Jurkat, Clone E6-1 (cell line): ENCODE data around the gene MUC2. TPM values are rescaled to one million over a fixed set of nuclear protein-coding genes. Genes with fewer than 3 reads are reported as not detected.

Source experiments
- DNase-seq: peaks from one replicate; pipeline ENCODE4 v3.0.0-alpha.2; 2011; ENCODE audit warnings: low read depth, low spot score
- H3K4me3 ChIP-seq: 2 replicates; pipeline ENCODE4 v1.5.1; 2011; ENCODE audit warnings: mild to moderate bottlenecking, low read length, control low read depth, moderate library complexity
- polyA plus RNA-seq: library from polyadenylated mRNA; unstranded; fragments of >200 nt; gene quantifications from one replicate; pipeline ENCODE4 v1.2.1, GENCODE V29; 2012; ENCODE audit warnings: missing spikeins; ENCODE audit not compliant: insufficient read length, insufficient read depth

Gene MUC2
- not detected for polyA plus RNA-seq

DNA sequence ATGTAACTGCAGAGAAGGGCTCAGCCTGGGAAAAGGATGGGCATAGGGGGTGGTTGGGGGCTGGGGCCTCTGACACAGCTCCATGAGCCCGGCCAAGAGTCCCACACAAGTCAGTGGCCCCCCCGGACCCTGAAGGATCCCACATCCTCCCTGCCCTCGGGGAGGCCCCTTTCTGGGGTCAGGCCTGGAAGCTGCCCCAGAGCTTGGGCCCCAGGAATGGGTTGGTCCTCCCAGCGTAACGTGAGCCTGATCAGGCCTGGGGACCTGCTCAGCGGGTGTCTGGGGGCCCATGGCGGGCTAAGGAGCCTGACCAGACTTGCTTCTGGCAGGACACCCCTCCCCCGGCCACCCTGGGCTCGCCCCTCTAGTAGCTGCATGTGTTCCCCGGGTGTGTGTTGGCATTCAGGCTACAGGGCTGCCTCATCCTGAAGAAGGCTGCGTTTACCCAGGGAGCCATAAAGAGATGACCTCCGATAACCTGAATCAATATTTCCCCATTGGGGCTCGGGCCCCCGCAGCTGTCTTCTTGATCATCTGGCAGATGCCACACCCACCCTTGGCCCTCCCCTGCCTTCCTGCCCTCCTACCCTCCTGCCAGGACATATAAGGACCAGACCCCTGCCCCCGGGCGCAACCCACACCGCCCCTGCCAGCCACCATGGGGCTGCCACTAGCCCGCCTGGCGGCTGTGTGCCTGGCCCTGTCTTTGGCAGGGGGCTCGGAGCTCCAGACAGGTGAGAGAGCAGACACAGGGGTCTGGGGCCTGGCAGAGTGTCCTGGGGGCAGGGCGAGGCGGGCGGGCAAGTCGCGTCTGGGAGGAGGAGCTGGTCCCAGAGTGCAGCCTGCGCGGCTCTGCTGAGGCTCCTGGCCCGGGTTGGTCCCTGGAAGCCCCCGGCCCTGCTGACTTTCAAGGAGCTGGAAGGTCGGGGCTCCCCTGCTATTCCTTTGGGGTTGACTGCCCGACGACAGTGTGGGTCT lies at the start of gene MUC2:
TSS of gene MUC2 (plus strand) at position 631 of the 978 bp plus-strand sequence.
- DNase-seq, result no peak
- no peak within 1 kb of the TSS for H3K4me3 ChIP-seq

DNA sequence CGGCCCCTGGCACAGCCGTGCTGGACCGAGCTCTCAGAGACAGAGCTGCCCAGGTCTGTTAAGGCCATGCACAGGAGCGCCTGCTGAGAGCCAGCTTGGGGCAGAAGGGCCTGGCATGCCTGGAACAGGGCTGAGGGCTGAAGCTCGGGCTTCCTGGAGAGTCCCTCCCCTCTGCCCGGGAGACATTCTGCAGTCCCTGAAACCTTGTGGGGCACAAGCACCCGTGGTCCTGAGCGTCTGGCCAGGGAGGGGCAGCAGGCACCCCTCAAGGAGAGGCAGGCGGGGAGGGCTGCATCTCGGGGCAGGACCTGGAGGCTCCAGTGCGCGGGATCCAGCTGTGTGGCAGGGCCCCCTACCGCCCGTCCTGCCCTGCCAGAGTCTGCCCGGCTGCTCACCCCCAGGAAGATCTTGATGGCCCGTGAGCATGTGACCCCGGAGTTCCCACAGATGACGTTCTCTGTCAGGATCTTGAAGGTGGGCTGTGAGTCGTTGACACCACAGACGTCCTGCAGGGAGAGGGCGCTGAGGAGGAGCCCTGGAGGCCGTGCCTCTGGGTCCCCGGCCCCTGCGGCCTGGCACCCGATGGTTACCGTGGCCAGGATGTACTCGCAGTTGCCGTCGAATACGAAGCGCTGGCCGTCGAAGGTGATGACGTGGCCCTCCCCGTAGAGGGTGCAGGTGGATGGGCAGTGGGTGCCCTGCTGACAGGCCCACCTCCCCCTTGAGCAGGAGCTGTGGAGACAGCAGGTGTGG lies 49.1 kb upstream of the MUC2 start:
- no peak for DNase-seq
- H3K4me3 ChIP-seq, result no peak overlapping the region

DNA sequence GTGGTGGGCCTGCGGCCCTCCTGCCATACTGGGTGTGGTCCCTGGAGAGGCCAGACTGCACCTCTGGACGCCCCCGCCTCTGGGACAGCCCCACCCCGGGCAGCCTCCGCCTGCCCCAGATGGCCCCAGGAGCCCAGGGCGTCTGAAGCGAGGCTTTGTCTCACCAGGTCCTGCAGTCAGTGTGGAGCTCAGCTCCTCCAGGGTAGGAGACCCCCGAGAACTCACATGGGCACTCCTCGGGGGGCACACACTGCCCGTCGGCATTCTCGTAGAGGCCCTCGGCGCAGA lies 48.6 kb upstream of the MUC2 start:
- DNase-seq, result no peak
- H3K4me3 ChIP-seq, result no peak overlapping the region

DNA sequence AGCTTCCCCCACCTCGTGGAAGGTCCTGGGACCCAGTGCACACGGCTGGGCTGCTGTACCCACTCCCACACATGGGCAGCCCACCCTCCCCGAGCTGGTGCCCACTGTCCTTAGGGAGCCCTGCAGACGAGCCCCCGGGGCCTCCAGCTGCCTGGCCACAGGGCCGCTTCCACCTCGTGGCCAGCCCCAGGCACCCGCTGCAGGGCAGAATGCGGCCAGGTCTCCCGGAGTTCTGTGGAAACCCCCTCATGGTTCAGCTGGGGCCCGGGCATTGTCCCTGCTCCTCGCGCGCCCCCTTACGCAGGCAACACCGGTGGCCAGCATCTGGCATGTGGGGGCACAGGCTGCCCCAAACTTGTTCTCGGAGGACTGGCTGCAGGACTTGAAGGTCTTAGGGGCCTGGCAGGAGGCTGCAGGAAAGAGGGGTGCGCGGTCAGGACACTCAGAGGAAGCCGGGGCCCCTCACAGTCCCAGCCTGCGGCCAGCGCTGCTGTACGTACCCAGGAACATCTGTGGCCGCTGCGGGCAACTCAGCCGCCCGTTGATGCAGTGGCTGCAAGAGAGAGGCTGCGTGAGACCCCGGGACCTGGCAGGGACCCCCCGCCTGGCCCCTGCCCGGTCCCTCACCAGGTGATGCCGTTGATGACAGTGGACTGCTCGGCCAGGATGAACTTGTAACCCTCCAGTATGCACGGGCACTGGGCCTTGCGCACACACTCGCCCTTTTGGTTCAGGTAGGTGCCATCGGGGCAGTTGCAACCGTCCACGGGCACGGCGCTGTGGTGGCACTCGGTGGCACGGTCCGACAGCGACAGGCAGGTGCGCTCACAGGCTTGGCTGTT lies 47.8 kb upstream of the MUC2 start:
- DNase-seq, result no peak
- H3K4me3 ChIP-seq, result no peak overlapping the region

DNA sequence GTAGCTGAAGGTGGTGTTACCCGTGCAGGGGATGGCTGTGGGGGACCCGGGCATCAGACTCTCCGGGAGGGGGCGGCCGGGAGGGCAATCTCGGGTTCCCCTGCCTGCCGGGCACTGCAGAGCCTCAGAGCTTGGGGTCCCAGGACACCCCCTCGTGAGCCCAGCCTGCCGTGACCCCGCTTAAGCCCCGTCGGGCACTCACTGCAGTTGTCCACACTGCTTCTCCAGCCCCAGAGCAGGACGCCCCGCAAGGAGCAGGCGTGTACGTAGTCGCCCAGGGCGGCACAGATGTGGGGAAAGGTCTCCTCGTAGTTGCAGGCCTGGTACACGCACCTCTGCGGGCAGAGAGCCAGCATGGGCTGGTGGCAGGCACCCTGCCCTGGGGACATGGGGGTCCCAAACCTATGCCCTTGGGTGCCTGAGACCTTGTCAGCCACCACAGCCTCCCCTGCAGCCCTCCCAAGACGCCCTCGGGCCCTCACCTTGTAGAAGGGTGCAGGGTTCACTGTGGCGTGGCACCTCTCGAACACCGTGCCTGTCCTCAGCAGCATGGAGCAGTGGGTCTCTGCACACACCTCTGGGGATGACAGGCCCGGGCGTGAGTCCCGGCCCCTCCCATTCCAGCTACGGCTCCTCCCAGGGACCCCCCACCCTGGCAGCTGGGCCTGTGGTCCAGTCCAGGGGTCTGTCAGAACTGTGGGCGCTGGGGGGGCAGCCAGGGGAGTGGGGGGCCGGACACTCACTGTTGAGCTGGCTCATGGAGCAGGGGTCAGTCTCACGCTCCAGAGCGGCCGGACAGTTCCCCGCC lies 47.0 kb upstream of the MUC2 start:
- no peak for DNase-seq
- H3K4me3 ChIP-seq, result no peak overlapping the region

DNA sequence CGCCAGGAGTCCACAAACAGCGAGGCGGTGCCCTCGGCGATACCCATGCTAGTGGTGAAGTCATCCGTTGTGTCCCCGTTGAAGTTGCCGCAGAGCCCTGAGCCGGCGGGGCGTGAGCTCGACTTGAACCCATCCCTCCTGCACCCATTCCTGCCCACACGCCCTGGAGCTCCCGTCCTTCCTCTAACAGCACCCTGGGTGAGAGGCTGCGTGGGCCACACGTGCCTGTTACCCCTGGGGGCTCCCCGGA lies 46.5 kb upstream of the MUC2 start:
- no peak overlapping the region for H3K4me3 ChIP-seq
- no peak for DNase-seq

DNA sequence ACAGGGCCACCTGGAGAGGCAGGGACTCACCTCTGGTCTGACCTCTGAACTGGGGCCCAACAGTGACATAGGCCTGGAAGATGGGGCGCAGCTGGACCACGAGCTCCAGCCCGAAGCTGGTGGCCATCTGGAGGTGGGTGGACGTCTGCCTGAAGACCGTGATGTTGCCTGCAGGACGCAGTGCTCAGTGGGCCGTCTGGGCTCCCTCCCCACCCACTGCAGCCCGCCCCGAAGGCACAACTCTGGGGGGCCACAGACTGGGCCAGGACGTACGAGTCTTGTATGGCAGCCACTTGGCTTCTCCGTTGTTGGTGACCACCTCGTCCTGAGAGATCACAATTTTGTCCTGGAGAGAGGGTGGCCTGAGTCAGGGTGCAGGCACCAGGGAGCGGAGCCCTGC lies 46.1 kb upstream of the MUC2 start:
- no peak for DNase-seq
- no peak overlapping the region for H3K4me3 ChIP-seq

DNA sequence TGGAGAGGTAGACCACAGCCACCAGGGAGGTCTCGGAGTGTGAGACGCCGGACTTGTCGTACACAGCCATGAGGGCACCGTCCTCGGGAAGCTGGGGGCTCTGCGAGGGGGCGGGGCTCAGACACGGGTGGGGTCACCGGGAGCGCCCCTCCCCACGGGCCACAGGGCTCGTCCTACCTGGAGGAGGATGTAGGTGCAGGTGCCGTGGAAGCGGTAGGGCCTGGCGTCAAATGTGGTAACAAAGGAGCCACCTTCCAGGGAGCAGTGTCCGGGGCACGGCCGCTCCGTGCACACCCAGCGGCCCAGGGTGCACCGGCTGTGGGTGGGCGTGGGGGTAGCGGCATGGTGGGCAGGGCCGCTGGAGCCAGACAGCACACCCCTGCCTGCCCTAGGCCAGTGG lies 45.6 kb upstream of the MUC2 start:
- H3K4me3 ChIP-seq, result no peak overlapping the region
- DNase-seq, result no peak

DNA sequence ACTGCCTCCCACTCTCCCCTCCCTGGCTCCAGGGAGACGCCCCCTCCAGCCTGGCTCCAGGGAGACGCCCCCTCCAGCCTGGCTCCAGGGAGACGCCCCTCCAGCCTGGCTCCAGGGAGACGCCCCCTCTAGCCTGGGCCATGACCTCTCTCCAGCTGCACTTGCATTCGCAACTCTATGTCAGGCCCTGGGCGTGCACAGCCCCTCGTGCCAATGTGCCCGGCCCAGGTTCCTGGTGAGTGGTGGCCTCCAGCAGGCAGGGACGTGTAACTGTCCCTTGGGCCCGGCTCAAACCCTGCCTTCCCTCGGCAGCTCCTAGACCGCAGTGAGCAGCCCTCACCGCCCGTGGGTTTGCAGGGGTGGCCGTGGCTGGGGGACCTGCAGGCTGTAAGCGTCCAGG lies 45.0 kb upstream of the MUC2 start:
- DNase-seq, result no peak
- no peak overlapping the region for H3K4me3 ChIP-seq

DNA sequence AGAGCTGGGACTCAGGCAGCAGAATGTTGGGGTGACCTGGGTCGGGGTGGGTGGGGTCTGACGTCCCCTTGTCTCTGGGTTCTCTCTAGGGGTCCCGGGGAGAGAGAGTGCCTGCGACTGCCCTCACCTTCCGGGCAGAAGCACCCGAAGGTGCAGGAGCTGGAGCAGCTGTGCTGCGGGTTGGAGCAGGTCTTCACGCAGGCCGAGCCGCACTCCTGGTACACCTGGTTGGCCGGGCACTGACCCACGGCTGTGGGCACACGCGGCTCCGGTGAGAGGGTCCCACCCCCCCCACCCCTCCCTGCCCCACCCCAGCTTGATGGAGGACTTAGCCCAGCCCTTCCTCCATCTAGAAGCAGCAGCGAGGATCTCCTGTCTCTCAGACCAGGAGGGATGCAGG lies 44.6 kb upstream of the MUC2 start:
- no peak for DNase-seq

DNA sequence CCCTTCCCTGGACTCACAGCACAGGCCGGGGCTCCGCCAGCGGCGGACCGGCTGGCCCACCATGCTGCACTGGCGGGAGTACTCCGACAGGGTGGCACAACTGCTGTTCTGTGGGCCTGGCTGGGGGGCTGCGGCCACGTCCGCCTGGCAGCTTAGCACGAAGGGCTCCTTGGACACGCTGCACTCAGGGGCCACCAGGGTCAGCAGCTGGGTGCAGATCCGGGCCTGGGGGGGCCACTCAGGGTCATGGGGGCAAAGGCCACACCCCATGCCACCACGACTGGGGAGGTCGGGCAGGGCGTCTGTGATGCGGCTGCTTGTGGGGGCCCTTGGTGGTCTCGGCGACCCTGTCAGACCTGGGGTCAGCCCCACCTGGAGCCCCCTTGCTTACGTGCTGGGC lies 44.1 kb upstream of the MUC2 start:
- DNase-seq, result no peak

More for the DNA sequence above, 44.6 kb upstream of the MUC2 start:
- no peak overlapping the region for H3K4me3 ChIP-seq

DNA sequence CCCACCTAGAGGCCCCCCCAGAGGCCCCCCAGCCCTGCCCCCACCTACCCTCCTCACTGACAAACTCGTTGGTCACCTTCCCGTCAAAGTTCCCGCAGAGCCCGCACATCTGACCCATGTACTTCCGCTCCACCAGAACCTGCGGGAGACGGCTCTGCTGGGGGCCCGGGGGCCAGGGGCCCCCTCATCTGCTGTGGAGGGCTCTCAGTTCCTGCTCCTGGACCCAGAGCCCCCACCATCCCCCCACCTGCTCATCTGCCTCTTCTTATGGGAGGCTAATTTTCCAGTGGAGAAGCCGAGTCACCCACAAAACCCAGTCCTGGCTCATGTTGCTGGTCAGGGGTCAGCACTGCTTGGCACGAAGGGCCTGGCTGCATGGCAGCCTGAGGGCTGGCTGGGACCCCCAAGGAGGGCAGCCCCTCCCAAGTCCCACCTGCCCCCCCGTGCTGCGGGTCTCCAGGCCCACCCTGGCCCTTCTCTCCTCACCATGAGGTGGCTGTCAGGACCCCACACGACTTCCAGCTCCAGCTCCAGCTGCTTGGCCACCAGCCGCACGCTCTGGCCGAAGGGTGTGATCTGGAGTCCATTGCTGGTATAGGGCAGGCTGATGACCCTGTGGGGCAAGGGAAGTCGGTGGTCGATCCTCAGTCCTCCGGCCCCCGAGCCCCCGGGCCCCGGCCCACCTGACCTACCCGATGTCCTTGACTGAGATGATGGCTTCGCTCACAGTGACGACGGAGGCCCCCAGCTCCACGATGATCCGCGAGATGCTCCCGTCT lies 43.4 kb upstream of the MUC2 start:
- no peak overlapping the region for H3K4me3 ChIP-seq
- DNase-seq, result no peak

More for the DNA sequence above, 44.1 kb upstream of the MUC2 start:
- H3K4me3 ChIP-seq, result no peak overlapping the region

DNA sequence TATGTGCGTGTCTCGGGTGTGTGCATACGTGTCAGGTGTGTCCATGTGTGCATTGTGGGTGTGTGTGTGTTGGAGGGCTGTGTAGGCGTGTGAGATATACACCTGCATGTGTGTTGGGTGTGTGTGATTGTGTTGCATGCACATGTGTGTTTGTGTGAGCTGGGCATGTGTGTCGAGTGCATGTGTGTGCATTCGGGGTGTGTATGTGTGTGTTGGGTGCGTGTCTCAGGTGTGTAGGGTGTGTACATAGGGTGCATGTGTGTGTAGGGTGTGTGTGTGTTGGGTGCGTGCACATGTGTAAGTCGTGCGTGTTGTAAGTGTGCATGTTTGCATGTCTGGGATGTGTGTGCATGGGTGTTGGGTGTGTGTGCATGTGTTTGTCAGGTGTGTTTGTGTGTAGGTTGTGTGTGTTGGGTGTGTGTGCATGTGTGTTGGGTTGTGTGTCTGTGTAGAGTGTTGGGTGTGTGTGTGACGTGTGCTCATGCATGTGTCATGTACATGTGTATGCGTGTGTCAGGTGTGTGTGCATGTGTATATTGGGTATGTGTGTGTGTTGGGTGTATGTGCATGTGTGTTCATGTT lies 42.3 kb upstream of the MUC2 start:
- no peak overlapping the region for H3K4me3 ChIP-seq
- no peak for DNase-seq

DNA sequence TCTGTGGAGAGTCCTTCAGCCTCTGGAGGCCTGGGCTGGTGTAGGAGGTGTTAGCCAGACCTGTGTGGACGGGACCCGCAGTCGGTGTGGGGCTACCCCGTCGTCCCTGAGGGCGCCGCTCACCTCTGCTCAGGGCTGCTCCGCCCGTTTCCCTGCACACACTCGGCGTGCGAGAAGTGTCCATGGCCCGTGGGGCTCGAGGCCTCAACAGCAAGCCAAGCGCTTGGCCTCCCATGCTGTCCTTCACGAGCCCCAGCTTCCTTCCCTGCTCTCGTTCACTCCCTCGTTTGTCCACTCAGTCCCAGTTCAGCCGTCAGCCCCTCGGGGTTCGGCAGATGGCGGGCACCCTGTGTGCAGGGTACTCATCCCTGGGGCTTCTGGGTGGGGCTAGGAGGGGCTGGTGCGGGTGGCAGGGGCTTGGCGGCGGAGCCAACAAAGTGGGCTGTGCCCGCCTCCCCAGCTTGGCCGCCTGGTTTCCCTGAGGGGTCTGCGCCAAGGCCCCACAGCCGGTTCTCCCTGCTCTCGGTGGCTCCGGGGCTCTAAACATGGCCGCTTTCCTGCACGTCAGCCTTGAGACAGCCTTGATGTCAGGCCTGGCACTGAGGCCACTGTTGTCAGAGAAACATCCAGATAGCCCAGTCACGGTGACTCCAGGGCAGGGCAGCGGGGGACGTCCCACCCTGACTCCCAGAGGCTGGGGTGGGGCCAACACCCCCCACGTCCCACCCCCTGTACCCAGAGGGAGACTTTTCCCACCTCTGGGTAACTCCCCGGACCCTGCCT lies 41.5 kb upstream of the MUC2 start:
- no peak overlapping the region for H3K4me3 ChIP-seq
- no peak for DNase-seq

DNA sequence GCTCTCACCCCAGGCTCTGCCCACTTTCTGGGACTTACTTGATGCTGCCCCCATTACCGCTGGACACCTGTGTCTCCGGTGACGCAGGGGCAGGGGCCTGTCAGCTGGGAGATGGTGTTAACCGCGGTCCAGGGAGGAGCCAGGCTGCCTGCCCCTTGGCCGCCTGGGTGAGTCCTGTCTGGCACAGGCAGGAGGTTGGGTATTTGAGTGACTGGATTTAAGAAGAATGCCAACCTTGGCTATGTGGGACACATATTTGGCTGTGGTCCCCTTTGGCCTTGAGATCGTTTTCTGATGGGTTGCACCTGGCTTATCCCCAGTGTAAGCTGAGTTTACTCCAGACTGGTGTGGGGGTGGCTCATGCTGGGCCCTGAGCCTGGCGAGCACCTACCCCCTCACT lies 40.7 kb upstream of the MUC2 start:
- H3K4me3 ChIP-seq, result no peak overlapping the region
- no peak for DNase-seq

DNA sequence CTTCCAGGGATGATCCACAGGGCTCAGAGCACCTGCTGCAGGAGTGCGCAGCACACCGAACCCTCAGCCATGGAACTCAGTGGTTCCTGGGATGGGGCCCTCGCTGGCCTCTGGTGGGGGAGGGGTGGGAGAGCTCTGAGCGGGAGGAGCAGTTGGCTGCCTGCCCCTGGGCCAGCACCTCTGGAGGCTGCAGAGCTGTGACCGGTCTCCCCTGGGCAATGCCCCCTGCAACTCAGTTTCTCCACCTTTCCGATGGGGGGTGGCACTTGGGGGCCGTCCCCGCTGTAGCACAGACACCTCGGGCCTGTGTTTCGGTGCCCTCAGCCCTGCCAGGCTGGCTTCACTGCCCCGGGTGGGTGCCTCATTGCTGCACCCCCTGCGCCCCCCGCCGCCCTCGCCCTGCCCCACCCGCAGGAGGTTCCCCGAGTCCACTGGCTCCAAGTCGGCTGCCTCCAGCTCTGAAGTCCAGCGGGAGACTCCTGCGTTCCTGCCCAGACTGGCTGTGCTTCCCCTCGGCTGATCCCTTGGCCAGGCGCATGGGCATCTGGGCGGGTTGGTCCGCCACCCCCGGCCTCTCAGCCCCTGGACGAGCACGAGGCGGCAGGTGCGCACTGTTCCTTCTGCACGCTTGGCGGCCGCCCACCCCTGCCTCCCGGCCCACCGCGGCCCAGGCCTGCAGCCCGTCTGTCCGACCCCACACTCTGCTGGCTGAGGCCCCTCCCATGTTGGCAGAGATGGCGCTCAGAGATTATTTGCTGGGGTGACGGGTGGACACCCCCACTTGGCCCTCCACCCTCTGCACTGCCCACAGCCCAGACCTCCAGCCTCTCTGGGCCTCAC lies 40.0 kb upstream of the MUC2 start:
- DNase-seq, result no peak
- no peak overlapping the region for H3K4me3 ChIP-seq
